GM12878 (cell line): ENCODE data around the gene FAM83G. TPM values are rescaled to one million over a fixed set of nuclear protein-coding genes. Genes with fewer than 3 reads are reported as not detected.

ENCODE experiments used
- ATAC-seq: fragments of 200-7000 bp; cut with Tn5 transposase; 3 replicates; pipeline ENCODE4 v1.9.1; 2020; ENCODE audit warnings: mild to moderate bottlenecking, moderate library complexity
- BruUV-seq: library from RNA; stranded (reverse); fragments of 400-500 nt; replicated peaks from 2 replicates; lab custom pipeline; 2021; lab: Mats Ljungman, UMichigan
- CTCF ChIA-PET: fragments of 300-600 bp; sonication (Branson Sonifier 250); formaldehyde crosslinking; extraction: SDS; loops from one replicate; lab custom pipeline; 2021; ENCODE audit warnings: inconsistent platforms; lab: Yijun Ruan, JAX
- POLR2A ChIA-PET: fragments of 350-600 bp; formaldehyde crosslinking; extraction: SDS; loops from one replicate; lab custom pipeline; 2021; ENCODE audit warnings: inconsistent platforms; lab: Charles Lee
- RAD21 ChIA-PET: fragments of 300-600 bp; sonication (Branson Sonifier 250); formaldehyde crosslinking; loops from one replicate; lab custom pipeline; 2023; ENCODE audit warnings: antibody characterized with exemption; ENCODE audit not compliant: unreplicated experiment; lab: Charles Lee
- SMC1A ChIA-PET: fragments of 300-600 bp; sonication (Branson Sonifier 250); formaldehyde crosslinking; loops from one replicate; lab custom pipeline; 2023; ENCODE audit not compliant: unreplicated experiment, uncharacterized antibody; lab: Charles Lee
- DNase-seq: peaks from one replicate; pipeline ENCODE4 v3.0.0-alpha.2; 2011; ENCODE audit warnings: low read depth, low spot score
- FAIRE-seq: peaks from 3 replicates; lab custom pipeline; 2011; peaks lifted over from hg19 to GRCh38; lab: Jason Lieb, UNC
- H2AFZ ChIP-seq: 2 replicates; pipeline ENCODE4 v1.6.0; 2011; ENCODE audit warnings: low read depth, low read length, control low read depth; ENCODE audit not compliant: control insufficient read depth
- H3K27ac ChIP-seq: 2 replicates; pipeline ENCODE4 v1.5.1; 2011; ENCODE audit warnings: control low read depth; ENCODE audit not compliant: control insufficient read depth, insufficient read depth
- H3K27me3 ChIP-seq, 2 experiments: replicated peaks in 1 of 2; 2 replicates each; pipeline versions ENCODE4 v1.6.0 to v1.6.1; 2011; ENCODE audit warnings: low read length in 1 of 2; ENCODE audit not compliant: control insufficient read depth in 2 of 2, insufficient read depth in 2 of 2
- H3K36me3 ChIP-seq, 2 experiments: 2 replicates each; pipeline ENCODE4 v1.5.1; 2011; ENCODE audit warnings: low read length in 1 of 2; ENCODE audit not compliant: control insufficient read depth in 2 of 2, insufficient read depth in 2 of 2
- H3K4me1 ChIP-seq: 2 replicates; pipeline ENCODE4 v1.6.1; 2011; ENCODE audit warnings: mild to moderate bottlenecking, low read length, moderate library complexity, mixed read lengths; ENCODE audit not compliant: control insufficient read depth, insufficient read depth
- H3K4me2 ChIP-seq: 2 replicates; pipeline ENCODE4 v1.6.0; 2011; ENCODE audit warnings: control low read depth; ENCODE audit not compliant: control insufficient read depth, insufficient read depth
- H3K4me3 ChIP-seq: fragments of 200-600 bp; sonication (generic); 2 replicates; pipeline ENCODE4 v1.5.1; 2016
- H3K79me2 ChIP-seq: 2 replicates; pipeline ENCODE4 v1.6.0; 2011; ENCODE audit warnings: low read length; ENCODE audit not compliant: control insufficient read depth, insufficient read depth
- H3K9ac ChIP-seq: 2 replicates; pipeline ENCODE4 v1.8.0; 2011; ENCODE audit warnings: low read length, control low read depth, mixed read lengths; ENCODE audit not compliant: control insufficient read depth, insufficient read depth
- H3K9me3 ChIP-seq: replicated peaks from 3 replicates; pipeline ENCODE4 v1.5.1; 2011; ENCODE audit warnings: mild to moderate bottlenecking, low read length; ENCODE audit not compliant: control insufficient read depth, insufficient read depth
- H4K20me1 ChIP-seq: 2 replicates; pipeline ENCODE4 v1.6.0; 2011; ENCODE audit not compliant: control insufficient read depth, insufficient read depth
- MTA2 ChIP-seq: fragments of 450-650 bp; IDR thresholded peaks from 2 replicates; pipeline ENCODE4 v1.6.1; 2016; ENCODE audit warnings: low read depth, mild to moderate bottlenecking, moderate library complexity
- PML ChIP-seq: IDR thresholded peaks from 2 replicates; pipeline ENCODE4 v1.6.1; 2012; ENCODE audit warnings: low read length, inconsistent platforms
- POLR2A ChIP-seq: IDR thresholded peaks from 2 replicates; pipeline ENCODE4 v1.6.1; 2011; ENCODE audit warnings: low read depth, mild to moderate bottlenecking, low read length
- POLR2AphosphoS2 ChIP-seq: IDR thresholded peaks from 2 replicates; pipeline ENCODE4 v1.6.1; 2011; ENCODE audit warnings: low read depth, mild to moderate bottlenecking, low read length, improper control_type of control experiment, moderate library complexity
- SMARCA5 ChIP-seq: fragments of 450-650 bp; IDR thresholded peaks from 2 replicates; pipeline ENCODE4 v1.6.1; 2017; ENCODE audit warnings: mild to moderate bottlenecking
- TARDBP ChIP-seq: IDR thresholded peaks from 2 replicates; pipeline ENCODE4 v1.6.1; 2016; ENCODE audit warnings: borderline replicate concordance
- TCF12 ChIP-seq: IDR thresholded peaks from 2 replicates; pipeline ENCODE4 v1.6.1; 2011; ENCODE audit warnings: low read depth, mild to moderate bottlenecking, low read length
- WGBS: methylation state at CpG from one replicate; pipeline ENCODE4 v1.1.6; 2016; ENCODE audit warnings: low lambda C conversion rate; ENCODE audit not compliant: insufficient replicate concordance, insufficient coverage; ENCODE audit errors: missing lambda C conversion rate; 5-methylcytosine and 5-hydroxymethylcytosine counted together
- in situ Hi-C: fragments of 300-500 bp; cut with MboI; formaldehyde crosslinking; loops from 9 replicates; pipeline ENCODE4 v1.14.3; 2018; ENCODE audit warnings: mixed read lengths
- intact Hi-C: fragments of 100-400 bp; cut with micrococcal nuclease; formaldehyde crosslinking; loops from one replicate; pipeline ENCODE4 v1.14.2; 2022; ENCODE audit not compliant: unreplicated experiment
- polyA plus RNA-seq, 11 experiments: library from polyadenylated mRNA; depleted of rRNA in 4 of 11; unstranded in 6 of 11; stranded (reverse) in 5 of 11; fragments of >200 nt; fragmentation: Nextera tagmentation in 4 of 11; fragmentation: Illumina TruSeq in 1 of 11; extraction: Ambion mirVana in 4 of 11; extraction: Trizol in 1 of 11; gene quantifications; 1 replicate in 1 of 11; 2 replicates in 10 of 11; pipeline versions ENCODE4 v1.2.1 to v1.2.3, GENCODE V29; 2011 to 2016; ENCODE audit warnings: inconsistent platforms in 2 of 11, missing spikeins in 2 of 11, low read depth in 1 of 11
- total RNA-seq, 4 experiments: library from RNA; depleted of rRNA in 3 of 4; stranded (reverse); fragments of >200 nt in 3 of 4; fragmentation: Illumina TruSeq in 1 of 4; extraction: Trizol in 1 of 4; gene quantifications; 2 replicates each; pipeline versions ENCODE4 v1.2.1 to v1.2.3, GENCODE V29; 2013 to 2021

Gene FAM83G
- total and polyA plus RNA-seq, 10 of the 15 experiments (the other 5 are each of a cell fraction or from before 2014, with no cell fraction given): 0.03 to 16.7 (median 6.5) TPM

DNA sequence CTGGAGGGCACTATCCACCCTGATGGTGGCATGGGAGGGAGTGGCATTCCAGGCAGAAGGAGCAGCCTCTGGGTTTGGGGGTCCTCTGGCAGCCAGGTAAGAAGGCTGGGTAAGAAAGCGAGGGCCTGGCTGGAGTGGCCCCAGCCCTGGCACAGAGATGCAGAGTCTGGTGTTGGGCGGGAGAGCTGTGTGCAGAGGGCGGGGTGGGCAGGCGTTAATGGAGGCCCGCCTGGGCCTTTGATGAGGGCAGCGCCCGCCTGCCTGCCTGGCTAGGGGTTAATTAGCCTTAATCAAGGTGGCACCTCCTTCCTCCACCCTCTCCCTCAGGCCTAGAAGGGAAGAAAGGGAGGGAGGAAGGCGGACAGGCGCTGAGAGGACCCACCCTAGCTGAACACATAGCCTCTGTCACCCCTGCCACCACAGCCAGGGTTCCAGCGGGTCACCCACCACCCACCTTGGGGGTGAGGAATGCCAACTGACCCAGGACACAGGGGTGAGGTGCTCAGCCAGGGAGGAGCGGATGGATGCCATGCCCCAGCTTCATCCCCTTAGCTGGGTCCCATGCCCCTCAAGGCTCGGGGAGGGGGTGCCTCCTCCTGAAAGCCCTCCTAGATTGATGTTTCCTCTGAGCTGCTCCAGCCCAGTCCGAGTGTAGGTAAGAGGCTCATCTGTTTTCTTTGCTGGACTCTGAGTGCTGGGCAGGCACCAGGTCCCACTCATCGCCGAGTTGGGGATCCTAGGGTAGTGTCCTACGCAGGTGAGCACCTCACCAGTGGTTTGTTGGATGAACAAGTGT, 13.4 kb upstream of the FAM83G start:
- no peak for ATAC-seq
- no peak overlapping the region for H2AFZ ChIP-seq
- no peak overlapping the region for H3K9ac ChIP-seq
- SMC1A ChIA-PET: no interaction called here
- POLR2A ChIA-PET: no interaction called here
- no peak overlapping the region for H3K4me3 ChIP-seq
- FAIRE-seq: no peak
- H3K27ac ChIP-seq: no peak overlapping the region
- peaks cover 0 to 13% of the 10 kb centered on the region in 2 experiments; a peak in 3 of 4 replicates for H3K36me3 ChIP-seq
- no peaks in the 10 kb centered on the region for H3K9me3 ChIP-seq
- 64% methylated on average over 16 of the region's 16 CpGs for WGBS
- CTCF ChIA-PET: interaction anchor here (0.6 to 2.3 kb wide), 2 partner anchors 45 to 57 kb away, joined by 5 to 7 read pairs; no protein-coding TSS in a partner anchor
- DNase-seq: no peak
- H3K79me2 ChIP-seq: no peaks in the 10 kb centered on the region
- no peak overlapping the region for H3K4me2 ChIP-seq
- no peaks in the 10 kb centered on the region for H3K4me1 ChIP-seq
- in situ Hi-C loops (no loop called here), intact Hi-C loops (no loop called here)
- TF ChIP-seq POLR2AphosphoS2 (peak; percentile 40; the same call in 1 of the 2 replicates), PML (no peak), MTA2 (no peak), POLR2A (peak; percentile 53)
- RAD21 ChIA-PET: interaction anchor here (1.5 kb wide), 1 partner anchor 56 kb away, joined by 5 read pairs; no protein-coding TSS in a partner anchor
- no peaks in the 10 kb centered on the region for H4K20me1 ChIP-seq
- no peaks in the 10 kb centered on the region for H3K27me3 ChIP-seq
- no TSS peak for BruUV-seq

GRCh38 chr17:19017401-19017800, 12.8 kb upstream of the FAM83G start:
- WGBS: 70% methylated on average over 7 of the region's 12 CpGs
- no peaks in the 10 kb centered on the region for H3K9me3 ChIP-seq
- in situ Hi-C loops (no loop called here), intact Hi-C loops (no loop called here)
- SMC1A ChIA-PET: no interaction called here
- H3K4me2 ChIP-seq: no peak overlapping the region
- BruUV-seq: no TSS peak
- H3K9ac ChIP-seq: no peak overlapping the region
- FAIRE-seq (no peak), DNase-seq (no peak), ATAC-seq (peak; percentile 10; the same call in 1 of the 3 replicates)
- peaks cover 0 to 10% of the 10 kb centered on the region in 2 experiments; a peak in 3 of 4 replicates for H3K36me3 ChIP-seq
- POLR2A ChIA-PET: no interaction called here
- H4K20me1 ChIP-seq: no peaks in the 10 kb centered on the region
- CTCF ChIA-PET: interaction anchor here (2.3 kb wide), 1 partner anchor 56 kb away, joined by 7 read pairs; no protein-coding TSS in a partner anchor
- no peaks in the 10 kb centered on the region for H3K79me2 ChIP-seq
- no peaks in the 10 kb centered on the region for H3K27me3 ChIP-seq
- no peak overlapping the region for H3K27ac ChIP-seq
- H3K4me1 ChIP-seq: no peaks in the 10 kb centered on the region
- H3K4me3 ChIP-seq: no peak overlapping the region
- H2AFZ ChIP-seq: no peak overlapping the region
- TF ChIP-seq SMARCA5: no peak
- no peak for TF ChIP-seq MTA2
- TF ChIP-seq TARDBP: no peak
- TF ChIP-seq TCF12: no peak
- RAD21 ChIA-PET: no interaction called here
